HG03378 (cell line): ENCODE results near the gene ADCY7.

Experiments used
- ATAC-seq: cut with Tn5 transposase; IDR thresholded peaks from one replicate; pipeline ENCODE4 v1.9.1; 2021; ENCODE audit warnings: mild to moderate bottlenecking, moderate library complexity; ENCODE audit not compliant: unreplicated experiment

Gene ADCY7

GRCh38 chr16:50279504-50279865 is 13.1 kb downstream of the ADCY7 start:
- no peak for ATAC-seq

DNA sequence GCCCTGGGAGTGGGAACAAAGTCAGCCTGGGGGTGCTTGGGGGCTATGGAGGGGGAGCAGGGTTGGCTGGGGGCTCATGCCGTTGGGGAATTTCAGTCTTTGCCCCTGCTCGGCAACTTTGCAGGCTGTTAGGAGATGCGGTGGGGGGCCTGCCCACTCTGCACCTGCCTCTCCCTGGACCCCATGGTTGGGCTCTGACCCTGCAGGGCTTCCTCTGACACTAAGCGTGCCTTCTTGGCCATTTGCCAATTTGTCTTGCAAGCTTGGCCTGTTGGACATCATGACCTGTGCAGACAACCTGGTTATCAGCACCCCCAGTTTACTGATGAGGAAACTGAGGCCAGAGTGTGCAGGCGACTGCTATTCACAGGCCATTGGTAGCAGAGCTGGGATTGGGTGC is 14.6 kb downstream of the ADCY7 start:
- ATAC-seq = no peak

DNA sequence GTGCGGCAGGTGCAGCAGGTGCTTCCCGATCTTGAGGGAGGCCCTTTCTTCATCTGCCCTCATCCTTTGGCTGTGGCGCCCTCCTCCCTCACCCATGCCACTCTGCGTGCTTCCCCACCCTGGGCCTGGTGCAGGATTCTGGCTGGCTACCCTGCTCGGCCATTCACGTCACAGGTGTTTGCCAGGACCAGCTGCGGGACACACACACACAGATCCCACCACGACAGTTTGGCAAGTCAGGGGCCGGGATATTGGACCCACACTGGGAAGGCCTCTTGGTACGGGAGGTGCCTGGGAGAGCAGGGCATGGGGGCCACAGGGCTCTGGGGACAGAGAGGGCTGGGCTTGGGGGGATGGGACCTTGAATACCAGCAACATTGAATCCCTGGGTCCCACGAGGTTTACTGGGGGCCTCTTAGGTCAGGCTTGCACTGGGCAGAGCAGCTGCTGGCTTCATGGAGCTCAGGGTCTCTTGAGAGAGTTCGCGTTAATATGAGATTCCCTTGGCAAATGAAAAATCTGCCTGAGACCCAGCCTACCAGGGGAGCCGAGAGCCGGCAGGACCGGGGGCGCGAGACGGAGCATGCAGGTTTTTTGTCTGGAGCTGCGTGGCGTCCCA is 15.1 kb downstream of the ADCY7 start:
- ATAC-seq = no peak

GRCh38 chr16:50282010-50282538 is 15.7 kb downstream of the ADCY7 start:
- peak; percentile 88 for ATAC-seq

GRCh38 chr16:50282955-50283631 is 16.7 kb downstream of the ADCY7 start:
- no peak for ATAC-seq

DNA sequence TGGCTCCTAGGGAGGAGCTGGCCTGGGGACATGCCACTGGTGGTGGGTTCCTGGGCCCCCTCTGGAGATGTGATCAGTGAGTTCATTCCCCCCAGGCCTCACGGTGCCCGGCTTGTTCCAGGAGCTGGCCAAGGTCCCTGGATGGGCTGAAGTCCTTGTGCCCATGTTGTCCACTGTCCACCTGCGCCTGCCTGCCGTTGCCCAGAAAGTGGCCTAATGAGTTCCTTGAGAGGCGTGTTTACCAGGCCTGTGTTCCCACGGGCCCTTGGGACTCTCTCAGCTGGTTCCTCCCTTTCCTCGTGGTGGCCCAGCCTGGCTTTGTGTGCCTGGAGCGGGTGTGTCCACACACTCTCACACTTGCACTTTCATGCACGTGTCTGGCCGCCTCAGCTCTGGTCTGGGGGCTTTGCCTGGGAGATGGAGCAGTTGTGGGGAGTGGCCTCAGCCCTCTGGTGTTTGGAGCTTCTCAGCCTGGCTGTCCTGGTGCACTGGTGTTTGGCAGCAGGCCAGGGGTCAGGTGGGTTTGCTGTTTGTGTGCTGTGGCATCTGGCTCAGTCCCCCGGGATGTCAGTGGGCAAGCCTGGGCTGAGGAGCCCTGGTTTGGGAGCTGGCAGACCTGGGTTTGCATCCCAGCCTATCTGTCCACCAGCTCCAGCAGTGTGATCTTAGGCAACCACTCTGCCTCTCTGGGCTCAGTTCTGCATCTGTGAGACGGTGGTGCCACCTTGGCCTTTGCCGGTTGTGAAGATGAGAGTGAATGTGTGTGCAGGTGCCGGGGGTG is 18.0 kb downstream of the ADCY7 start:
- ATAC-seq = no peak

DNA sequence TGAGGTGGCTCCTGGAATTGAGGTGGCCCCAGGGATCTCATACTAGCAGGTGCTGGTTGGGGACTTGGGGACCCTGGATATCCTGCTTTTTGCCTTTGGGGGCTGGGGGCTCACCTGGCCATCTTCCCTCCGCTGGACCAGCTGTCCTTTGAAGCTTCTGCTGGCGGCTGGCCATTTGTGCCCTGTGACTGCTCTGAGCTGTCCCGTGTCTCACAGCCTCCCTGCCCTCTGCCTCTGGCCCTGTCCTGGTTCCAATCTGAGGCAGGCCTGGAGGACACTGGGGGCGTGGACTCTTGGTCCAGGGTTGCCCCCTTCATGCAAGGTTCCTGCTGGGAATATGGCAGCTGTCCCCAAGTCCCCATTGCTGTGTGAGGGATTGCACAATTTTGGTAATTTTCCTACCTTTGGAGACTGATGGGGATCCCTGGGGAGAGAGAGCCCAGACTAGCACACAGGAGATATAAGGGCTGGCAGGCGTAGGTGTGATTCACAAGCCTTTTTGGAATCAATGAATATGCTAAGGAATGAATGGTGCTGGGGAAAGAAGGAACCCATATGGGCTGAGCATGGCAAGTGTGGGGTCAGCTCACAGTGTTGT is 19.2 kb downstream of the ADCY7 start:
- ATAC-seq = no peak

DNA sequence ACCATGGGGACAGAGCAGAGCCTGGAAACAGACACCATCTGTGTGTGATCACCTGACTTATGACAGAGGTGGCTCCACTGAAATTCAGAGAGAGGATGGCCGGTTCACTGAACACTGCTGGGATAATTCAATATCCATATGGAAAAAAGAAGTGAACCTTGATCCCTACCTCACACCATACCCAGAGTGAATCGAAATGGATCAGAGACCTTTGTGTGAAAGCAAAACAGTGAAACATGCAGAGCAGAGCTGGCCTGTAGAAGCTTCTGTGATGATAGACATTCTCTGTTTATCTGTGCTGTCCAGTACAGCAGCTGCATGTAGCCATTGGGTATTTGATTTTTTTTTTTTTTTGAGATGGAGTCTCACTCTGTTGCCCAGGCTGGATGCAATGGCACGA is 20.3 kb downstream of the ADCY7 start:
- no peak for ATAC-seq

DNA sequence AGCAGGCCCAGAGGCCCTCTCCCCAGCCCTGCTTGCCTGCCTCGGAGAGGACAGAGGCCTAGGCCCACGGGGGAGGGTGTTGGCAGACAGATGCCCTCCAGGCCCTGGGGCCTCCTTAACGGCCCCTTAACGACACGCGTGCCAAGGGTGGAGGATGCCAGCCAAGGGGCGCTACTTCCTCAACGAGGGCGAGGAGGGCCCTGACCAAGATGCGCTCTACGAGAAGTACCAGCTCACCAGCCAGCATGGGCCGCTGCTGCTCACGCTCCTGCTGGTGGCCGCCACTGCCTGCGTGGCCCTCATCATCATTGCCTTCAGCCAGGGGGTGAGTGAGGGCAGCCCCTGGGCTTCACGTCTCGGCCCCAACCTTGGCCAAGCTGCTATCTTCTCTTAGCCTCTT is 21.7 kb downstream of the ADCY7 start:
- no peak for ATAC-seq

- no peak for ATAC-seq
These were observed 22.6 kb downstream of the ADCY7 start for GRCh38 chr16:50288920-50289319.

- ATAC-seq = no peak
These were observed 23.8 kb downstream of the ADCY7 start for GRCh38 chr16:50289950-50290764.

DNA sequence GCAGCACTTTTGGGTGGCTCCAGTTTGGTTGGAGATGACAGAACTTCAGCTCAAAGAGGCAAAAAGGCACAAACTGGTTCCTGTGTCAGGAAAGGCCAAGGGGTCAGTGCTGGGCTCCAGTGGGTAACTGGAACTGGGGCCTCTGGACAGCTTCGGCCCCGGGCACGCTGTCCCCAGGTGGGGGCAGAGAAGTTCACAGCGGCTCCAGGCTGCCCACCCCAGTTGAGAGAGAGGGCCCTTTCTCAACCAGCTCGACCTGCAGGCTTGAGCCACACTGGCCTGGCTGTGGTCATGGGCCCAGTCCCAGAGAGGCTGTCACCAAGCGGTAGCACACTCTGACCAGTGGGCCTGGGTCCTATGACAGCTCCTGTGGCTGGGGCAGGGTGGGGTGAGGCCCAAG is 24.5 kb downstream of the ADCY7 start:
- ATAC-seq = no peak

DNA sequence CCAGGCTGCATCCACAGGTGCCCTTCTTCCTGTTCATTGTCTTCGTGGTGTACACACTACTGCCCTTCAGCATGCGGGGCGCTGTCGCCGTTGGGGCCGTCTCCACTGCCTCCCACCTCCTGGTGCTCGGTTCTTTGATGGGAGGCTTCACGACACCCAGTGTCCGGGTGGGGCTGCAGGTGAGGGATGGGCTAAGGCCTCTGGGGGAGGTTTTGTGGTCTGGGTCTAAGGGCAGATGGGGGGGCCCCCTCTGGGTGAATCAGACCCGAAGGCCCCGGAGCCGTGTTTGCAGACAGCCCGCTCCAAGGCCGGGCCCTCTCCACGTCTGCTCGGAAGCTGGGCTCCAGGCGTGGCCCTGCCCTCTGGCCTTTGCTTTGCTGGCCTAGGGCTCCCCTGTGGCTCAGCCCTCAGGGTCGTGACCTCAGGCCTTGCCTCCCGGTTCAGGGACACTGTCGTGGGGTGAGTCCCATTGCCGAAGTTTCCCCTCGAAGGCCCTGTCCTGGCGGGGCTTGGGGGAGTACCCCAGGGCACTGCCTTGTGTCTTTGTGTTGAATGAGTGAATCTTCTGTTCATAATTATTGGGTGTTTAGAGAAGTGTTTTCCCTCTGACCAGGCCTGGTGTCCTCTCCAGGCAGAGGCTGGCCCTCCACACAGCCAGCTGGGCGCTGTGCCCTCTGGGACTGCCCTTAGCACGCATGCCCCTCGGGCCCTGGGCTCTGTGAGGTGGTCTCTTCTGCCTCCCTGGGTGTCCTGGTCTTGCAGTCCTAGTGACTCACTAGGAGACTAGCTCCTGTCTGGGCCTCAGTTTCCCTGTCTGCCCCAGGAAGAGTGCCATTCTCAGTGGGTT is 25.6 kb downstream of the ADCY7 start:
- no peak for ATAC-seq

DNA sequence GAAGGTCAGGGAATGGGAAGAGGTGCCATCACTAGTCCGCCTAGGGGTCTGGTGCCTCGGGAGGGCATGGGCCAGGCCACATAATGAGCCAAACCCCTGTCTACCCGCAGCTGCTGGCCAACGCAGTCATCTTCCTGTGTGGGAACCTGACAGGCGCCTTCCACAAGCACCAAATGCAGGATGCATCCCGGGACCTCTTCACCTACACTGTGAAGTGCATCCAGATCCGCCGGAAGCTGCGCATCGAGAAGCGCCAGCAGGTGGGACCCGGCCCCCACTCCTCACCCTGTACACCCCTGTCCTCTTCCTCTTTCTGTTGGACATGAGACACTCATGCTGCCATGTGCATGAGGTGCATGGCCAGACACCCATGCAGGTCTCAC is 26.2 kb downstream of the ADCY7 start:
- ATAC-seq = no peak

DNA sequence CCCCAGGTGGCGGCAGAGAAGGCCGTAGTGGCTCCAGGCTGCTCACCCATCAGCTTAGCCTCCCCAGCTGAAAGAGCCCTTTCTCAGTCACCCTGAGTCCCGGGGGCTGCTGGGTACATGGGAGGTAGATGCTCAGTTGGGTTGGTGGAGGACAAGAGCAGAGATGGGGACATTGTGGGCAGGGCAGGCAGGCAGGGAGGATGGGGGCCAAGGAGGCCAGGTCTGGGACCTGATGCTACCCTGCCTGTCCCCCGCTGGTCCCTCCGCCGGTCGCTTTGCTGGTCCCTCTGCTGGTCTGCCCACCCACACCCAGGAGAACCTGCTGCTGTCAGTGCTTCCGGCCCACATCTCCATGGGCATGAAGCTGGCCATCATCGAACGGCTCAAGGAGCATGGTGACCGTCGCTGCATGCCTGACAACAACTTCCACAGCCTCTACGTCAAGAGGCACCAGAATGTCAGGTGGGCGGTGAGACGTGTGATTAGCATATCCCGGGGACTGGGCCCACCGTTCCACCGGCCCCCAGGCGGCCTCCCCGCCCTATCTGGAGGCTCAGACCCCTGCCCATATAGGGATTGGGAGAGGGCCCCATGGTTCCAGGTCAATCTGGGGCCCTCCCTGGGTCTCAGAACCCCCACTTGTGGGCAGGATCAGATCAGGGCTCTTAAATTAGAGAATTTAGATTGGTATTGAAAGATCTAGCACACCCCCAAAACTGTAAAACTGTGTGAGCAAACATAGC is 26.9 kb downstream of the ADCY7 start:
- ATAC-seq = no peak

GRCh38 chr16:50293994-50294855 is 27.9 kb downstream of the ADCY7 start:
- no peak for ATAC-seq

GRCh38 chr16:50294955-50295354 is 28.6 kb downstream of the ADCY7 start:
- no peak for ATAC-seq

GRCh38 chr16:50295541-50296132 is 29.3 kb downstream of the ADCY7 start:
- no peak for ATAC-seq
